ENCODE results near the gene NRCAM. TPM values are rescaled to one million over a fixed set of nuclear protein-coding genes. Genes with fewer than 3 reads are reported as not detected.
"Not testable (repeated sequence)": the region's sequence is repeated elsewhere in the genome, so short reads cannot be mapped to it uniquely, and the experiment has no call there.

The NRCAM gene
- total RNA-seq, 1 donor from 2014 or later = not detected

GRCh38 chr7:108409146-108409545, 47.1 kb downstream of the NRCAM start:
- no peaks in the 10 kb centered on the region for H3K36me3 Mint-ChIP-seq (ENCODE audit: low read depth)
- H3K4me1 Mint-ChIP-seq = no peaks in the 10 kb centered on the region
- no peak overlapping the region for H3K4me3 Mint-ChIP-seq
- H3K27me3 Mint-ChIP-seq = peaks cover 4% of the 10 kb centered on the region
- no peaks in the 10 kb centered on the region for H3K9me3 Mint-ChIP-seq
- intact Hi-C loops (cut with micrococcal nuclease) = no loop called here
- H3K27ac Mint-ChIP-seq = no peak overlapping the region
- DNase-seq = no peak

- peaks cover 4% of the 10 kb centered on the region for H3K27me3 Mint-ChIP-seq
- H3K4me1 Mint-ChIP-seq = no peaks in the 10 kb centered on the region
- H3K9me3 Mint-ChIP-seq = no peaks in the 10 kb centered on the region
- intact Hi-C loops (cut with micrococcal nuclease) = no loop called here
- no peaks in the 10 kb centered on the region for H3K36me3 Mint-ChIP-seq (ENCODE audit: low read depth)
- H3K27ac Mint-ChIP-seq = no peak overlapping the region
- DNase-seq = no peak
- no peak overlapping the region for H3K4me3 Mint-ChIP-seq
These were observed 47.8 kb downstream of the NRCAM start for GRCh38 chr7:108408296-108408991.

- no peak overlapping the region for H3K27ac Mint-ChIP-seq
- H3K4me3 Mint-ChIP-seq = no peak overlapping the region
- H3K9me3 Mint-ChIP-seq = no peaks in the 10 kb centered on the region
- intact Hi-C loops (cut with micrococcal nuclease) = no loop called here
- no peaks in the 10 kb centered on the region for H3K4me1 Mint-ChIP-seq
- no peak for DNase-seq
- H3K36me3 Mint-ChIP-seq (ENCODE audit: low read depth) = no peaks in the 10 kb centered on the region
- peaks cover 2% of the 10 kb centered on the region for H3K27me3 Mint-ChIP-seq
These were observed 48.6 kb downstream of the NRCAM start for GRCh38 chr7:108407676-108408075.

- DNase-seq = no peak
- H3K27ac Mint-ChIP-seq = no peak overlapping the region
- intact Hi-C loops (cut with micrococcal nuclease) = no loop called here
- H3K4me3 Mint-ChIP-seq = no peak overlapping the region
- H3K36me3 Mint-ChIP-seq (ENCODE audit: low read depth) = no peaks in the 10 kb centered on the region
- no peaks in the 10 kb centered on the region for H3K9me3 Mint-ChIP-seq
- no peaks in the 10 kb centered on the region for H3K4me1 Mint-ChIP-seq
- peaks cover 2% of the 10 kb centered on the region for H3K27me3 Mint-ChIP-seq
These were observed 49.9 kb downstream of the NRCAM start for GRCh38 chr7:108406222-108406890.

GRCh38 chr7:108404509-108405420, 51.5 kb downstream of the NRCAM start:
- intact Hi-C loops (cut with micrococcal nuclease) = no loop called here
- no peak for DNase-seq
- no peaks in the 10 kb centered on the region for H3K9me3 Mint-ChIP-seq
- H3K27me3 Mint-ChIP-seq = peaks cover 2% of the 10 kb centered on the region
- no peak overlapping the region for H3K4me3 Mint-ChIP-seq
- no peaks in the 10 kb centered on the region for H3K36me3 Mint-ChIP-seq (ENCODE audit: low read depth)
- no peaks in the 10 kb centered on the region for H3K4me1 Mint-ChIP-seq
- H3K27ac Mint-ChIP-seq = no peak overlapping the region

- H3K4me3 Mint-ChIP-seq = no peak overlapping the region
- H3K9me3 Mint-ChIP-seq = no peaks in the 10 kb centered on the region
- intact Hi-C loops (cut with micrococcal nuclease) = no loop called here
- no peaks in the 10 kb centered on the region for H3K36me3 Mint-ChIP-seq (ENCODE audit: low read depth)
- H3K27ac Mint-ChIP-seq = no peak overlapping the region
- H3K4me1 Mint-ChIP-seq = no peaks in the 10 kb centered on the region
- DNase-seq = no peak
- peaks cover 2% of the 10 kb centered on the region for H3K27me3 Mint-ChIP-seq
These were observed 52.5 kb downstream of the NRCAM start for GRCh38 chr7:108403597-108404217.

GRCh38 chr7:108402865-108403264, 53.4 kb downstream of the NRCAM start:
- H3K4me3 Mint-ChIP-seq = no peak overlapping the region
- H3K27me3 Mint-ChIP-seq = peaks cover 9% of the 10 kb centered on the region
- H3K27ac Mint-ChIP-seq = no peak overlapping the region
- H3K9me3 Mint-ChIP-seq = no peaks in the 10 kb centered on the region
- H3K36me3 Mint-ChIP-seq (ENCODE audit: low read depth) = no peaks in the 10 kb centered on the region
- no peaks in the 10 kb centered on the region for H3K4me1 Mint-ChIP-seq
- no peak for DNase-seq
- intact Hi-C loops (cut with micrococcal nuclease) = no loop called here

GRCh38 chr7:108396080-108396479, 60.2 kb downstream of the NRCAM start:
- no peaks in the 10 kb centered on the region for H3K4me1 Mint-ChIP-seq
- no peak overlapping the region for H3K27ac Mint-ChIP-seq
- DNase-seq = no peak
- H3K36me3 Mint-ChIP-seq (ENCODE audit: low read depth) = no peaks in the 10 kb centered on the region
- intact Hi-C loops (cut with micrococcal nuclease) = no loop called here
- H3K27me3 Mint-ChIP-seq = peaks cover 11% of the 10 kb centered on the region
- no peak overlapping the region for H3K4me3 Mint-ChIP-seq
- no peaks in the 10 kb centered on the region for H3K9me3 Mint-ChIP-seq

- no peaks in the 10 kb centered on the region for H3K36me3 Mint-ChIP-seq (ENCODE audit: low read depth)
- H3K27ac Mint-ChIP-seq = no peak overlapping the region
- DNase-seq = no peak
- H3K4me1 Mint-ChIP-seq = no peaks in the 10 kb centered on the region
- no peak overlapping the region for H3K4me3 Mint-ChIP-seq
- H3K27me3 Mint-ChIP-seq = peaks cover 12% of the 10 kb centered on the region
- intact Hi-C loops (cut with micrococcal nuclease) = no loop called here
- H3K9me3 Mint-ChIP-seq = no peaks in the 10 kb centered on the region
These were observed 60.8 kb downstream of the NRCAM start for GRCh38 chr7:108395426-108395825.

GRCh38 chr7:108393097-108393496, 63.1 kb downstream of the NRCAM start:
- H3K4me1 Mint-ChIP-seq; H3K27me3 Mint-ChIP-seq; H3K9me3 Mint-ChIP-seq; DNase-seq; intact Hi-C loops (cut with micrococcal nuclease); H3K4me3 Mint-ChIP-seq; H3K27ac Mint-ChIP-seq; H3K36me3 Mint-ChIP-seq (ENCODE audit: low read depth): not testable (repeated sequence)

- H3K27me3 Mint-ChIP-seq; H3K36me3 Mint-ChIP-seq (ENCODE audit: low read depth); H3K9me3 Mint-ChIP-seq; H3K4me1 Mint-ChIP-seq; H3K4me3 Mint-ChIP-seq; H3K27ac Mint-ChIP-seq; DNase-seq; intact Hi-C loops (cut with micrococcal nuclease): not testable (repeated sequence)
These were observed 68.5 kb downstream of the NRCAM start for GRCh38 chr7:108387686-108388085.

GRCh38 chr7:108385834-108386422, 70.3 kb downstream of the NRCAM start:
- no peaks in the 10 kb centered on the region for H3K36me3 Mint-ChIP-seq (ENCODE audit: low read depth)
- H3K9me3 Mint-ChIP-seq = no peaks in the 10 kb centered on the region
- no peak overlapping the region for H3K27ac Mint-ChIP-seq
- intact Hi-C loops (cut with micrococcal nuclease) = no loop called here
- no peaks in the 10 kb centered on the region for H3K4me1 Mint-ChIP-seq
- H3K4me3 Mint-ChIP-seq = no peak overlapping the region
- peaks cover 2% of the 10 kb centered on the region for H3K27me3 Mint-ChIP-seq
- DNase-seq = no peak

- no peaks in the 10 kb centered on the region for H3K9me3 Mint-ChIP-seq
- intact Hi-C loops (cut with micrococcal nuclease) = no loop called here
These were observed 71.3 kb downstream of the NRCAM start for GRCh38 chr7:108384716-108385483.

More at GRCh38 chr7:108384716-108385483, 71.3 kb downstream of the NRCAM start:
- Mint-ChIP-seq H3K4me3 (no peak overlapping the region), H3K27ac (no peak overlapping the region), H3K4me1 (no peaks in the 10 kb centered on the region), H3K36me3 (ENCODE audit: low read depth) (no peaks in the 10 kb centered on the region), H3K27me3 (no peaks in the 10 kb centered on the region)
- no peak for DNase-seq

All from activated CD4-positive, alpha-beta T cell treated with anti-CD3 and anti-CD28 coated beads, Interleukin-2, amount 10 ng/mL, durations not matched to agents 24 days and 14 days (primary cell).